Stimulated activated CD8-positive, alpha-beta memory T cell treated with anti-CD3 and anti-CD28 coated beads, Interleukin-2, amount 100 ng/mL, for 48 hours (primary cell): ENCODE results near the gene ZBTB7B.

Experiments used
- DNase-seq, 2 donors: peaks; one replicate each; pipeline ENCODE4 v3.0.0-alpha.2; 2020; ENCODE audit warnings: low read depth in 2 of 2

The ZBTB7B gene

GRCh38 chr1:155061381-155062150 is 59.0 kb downstream of the ZBTB7B start:
- DNase-seq, result peak; percentile 92 to 96

DNA sequence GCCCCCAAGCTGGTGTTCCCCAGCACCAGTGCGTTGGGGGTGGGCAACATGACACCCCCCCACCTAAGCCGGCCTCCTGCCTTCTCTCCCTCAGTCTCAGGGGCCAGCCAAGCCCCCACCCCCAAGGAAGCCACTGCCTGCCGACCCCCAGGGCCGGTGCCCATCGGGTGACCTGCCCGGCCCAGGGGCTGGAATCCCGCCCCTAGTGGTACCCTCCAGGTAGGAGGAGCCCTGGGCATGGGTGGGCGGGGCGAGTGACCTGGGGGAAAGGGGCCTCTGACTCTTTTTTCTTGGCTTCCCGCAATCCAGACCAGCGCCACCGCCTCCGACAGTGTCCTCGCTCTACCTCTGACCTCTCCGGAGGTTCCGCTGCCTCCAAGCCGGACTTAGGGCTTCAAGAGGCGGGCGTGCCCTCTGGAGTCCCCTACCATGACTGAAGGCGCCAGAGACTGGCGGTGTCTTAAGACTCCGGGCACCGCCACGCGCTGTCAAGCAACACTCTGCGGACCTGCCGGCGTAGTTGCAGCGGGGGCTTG is 59.6 kb downstream of the ZBTB7B start:
- no peak for DNase-seq

DNA sequence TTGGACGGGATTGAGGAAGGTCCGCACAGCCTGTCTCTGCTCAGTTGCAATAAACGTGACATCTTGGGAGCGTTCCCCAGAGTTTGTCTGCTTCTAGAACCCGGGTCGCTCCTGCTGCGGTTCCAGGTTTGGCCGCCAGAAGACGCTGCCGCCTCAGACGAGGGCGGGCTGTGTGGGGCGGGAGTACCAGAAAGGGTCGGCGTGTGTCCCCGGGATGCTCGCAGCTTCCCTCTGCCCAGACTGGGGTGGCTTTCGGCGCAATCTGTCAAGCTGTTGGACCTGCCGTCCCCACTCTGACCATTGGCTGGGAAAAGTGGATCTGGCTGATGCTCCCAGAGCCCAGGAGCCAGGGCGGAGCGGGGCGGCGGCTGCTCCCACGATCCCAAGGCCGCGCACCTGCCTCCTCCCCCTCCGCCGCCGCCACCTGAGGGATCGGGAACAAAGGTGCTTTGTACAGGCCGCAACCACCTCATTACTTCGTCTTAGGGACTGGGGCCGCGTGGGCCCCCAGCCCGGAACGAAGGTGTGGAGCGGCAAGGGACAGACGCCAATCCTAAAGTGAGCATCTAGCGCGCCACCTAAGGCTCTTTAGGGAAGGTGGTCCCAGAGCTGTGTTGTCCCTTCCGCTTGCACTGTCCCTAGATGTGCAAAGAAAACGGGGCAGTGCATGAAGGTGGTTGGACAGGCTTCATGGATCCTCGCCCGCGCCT is 60.3 kb downstream of the ZBTB7B start:
- DNase-seq, result peak; percentile 69 to 80

DNA sequence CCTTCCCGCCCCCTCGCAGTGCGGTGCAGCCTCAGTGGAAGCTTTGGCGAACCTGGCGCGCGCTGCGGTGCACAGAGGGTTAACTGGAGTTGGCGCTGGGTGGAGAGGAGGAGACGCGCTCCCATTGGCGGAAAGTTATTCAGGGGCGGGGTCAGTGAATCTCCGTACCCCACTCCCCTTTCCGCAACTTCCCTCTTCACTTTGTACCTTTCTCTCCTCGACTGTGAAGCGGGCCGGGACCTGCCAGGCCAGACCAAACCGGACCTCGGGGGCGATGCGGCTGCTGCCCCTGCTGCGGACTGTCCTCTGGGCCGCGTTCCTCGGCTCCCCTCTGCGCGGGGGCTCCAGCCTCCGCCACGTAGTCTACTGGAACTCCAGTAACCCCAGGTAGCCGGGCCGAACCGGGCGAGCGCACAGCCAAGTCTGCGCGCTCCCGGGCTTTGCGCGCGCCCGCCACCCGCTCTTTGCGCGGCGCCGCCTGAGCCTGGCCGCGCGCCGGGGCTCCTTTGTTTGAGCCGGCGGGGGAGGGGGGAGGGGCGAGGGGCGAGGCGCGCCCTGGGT is 61.0 kb downstream of the ZBTB7B start, which contains the start of gene EFNA4:
TSS of gene EFNA4 (plus strand) at position 191 of the 561 bp plus-strand sequence. CDS start at position 275, 84 bp downstream.
- peak; percentile 67 to 75 for DNase-seq

- no peak for DNase-seq
Observed at GRCh38 chr1:155064111-155064831, 61.7 kb downstream of the ZBTB7B start.

- no peak for DNase-seq
Observed at GRCh38 chr1:155064832-155065429, 62.3 kb downstream of the ZBTB7B start.

DNA sequence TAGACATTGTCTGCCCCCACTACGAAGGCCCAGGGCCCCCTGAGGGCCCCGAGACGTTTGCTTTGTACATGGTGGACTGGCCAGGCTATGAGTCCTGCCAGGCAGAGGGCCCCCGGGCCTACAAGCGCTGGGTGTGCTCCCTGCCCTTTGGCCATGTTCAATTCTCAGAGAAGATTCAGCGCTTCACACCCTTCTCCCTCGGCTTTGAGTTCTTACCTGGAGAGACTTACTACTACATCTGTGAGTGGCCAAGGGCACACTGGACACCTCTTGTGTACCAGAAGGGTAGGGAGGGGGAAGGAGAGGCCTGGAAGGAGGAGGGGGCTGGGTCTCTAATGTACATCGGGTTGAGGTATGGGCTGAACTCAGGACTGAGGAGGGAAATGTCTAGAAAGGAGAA is 64.2 kb downstream of the ZBTB7B start:
- DNase-seq, result no peak
